ENCODE results near the gene PTPRK.

PTPRK gene

DNA sequence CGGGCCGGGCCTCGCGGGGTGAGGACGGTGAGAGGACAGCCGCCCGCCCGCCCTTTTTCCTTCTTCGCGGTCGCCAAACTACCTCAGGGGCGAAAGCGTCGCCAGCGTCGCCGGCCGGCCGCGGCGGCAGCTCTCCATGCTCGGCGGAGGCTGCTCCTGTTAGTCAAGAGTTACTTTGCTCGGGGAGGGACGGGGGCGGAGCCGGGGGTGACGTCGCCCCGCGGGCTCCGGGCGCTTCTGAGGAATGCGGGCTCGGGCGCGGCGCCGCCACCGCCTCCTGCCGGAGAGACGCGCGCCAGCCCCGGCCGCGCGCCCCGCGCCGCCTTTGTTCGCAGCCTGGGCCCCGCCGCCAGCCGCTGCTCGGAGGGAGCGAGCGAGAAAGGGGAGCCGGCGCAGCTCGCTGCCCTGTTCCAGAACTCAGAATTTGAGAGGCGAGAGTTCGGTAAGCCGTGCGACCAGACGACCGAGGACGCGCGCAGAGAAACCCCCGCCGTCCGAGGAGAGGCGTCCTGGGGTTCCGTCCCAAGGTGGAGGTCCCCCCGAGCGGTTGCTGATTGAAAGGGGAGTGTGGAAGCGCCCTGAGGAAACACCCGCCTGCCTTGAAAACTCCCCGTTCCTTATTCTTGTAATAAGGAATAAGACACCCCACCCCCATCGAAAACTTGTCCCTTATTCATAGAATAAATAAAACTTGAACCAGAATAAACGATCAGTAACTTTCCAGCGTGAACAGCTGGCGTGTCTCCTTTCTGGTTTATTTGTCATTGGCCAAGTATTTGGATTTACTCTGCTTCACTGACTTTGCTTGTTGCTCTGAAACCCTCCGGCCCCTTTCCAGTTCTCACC lies at the start of gene PTPRK:
Gene PTPRK (minus strand): TSS at position 164 of the 846 bp plus-strand sequence. CDS start 241 bp downstream, outside the sequence.
- H3K27ac ChIP-seq: peak within 1 kb of the TSS; percentile 75
- TF ChIP-seq, protein P1, sequence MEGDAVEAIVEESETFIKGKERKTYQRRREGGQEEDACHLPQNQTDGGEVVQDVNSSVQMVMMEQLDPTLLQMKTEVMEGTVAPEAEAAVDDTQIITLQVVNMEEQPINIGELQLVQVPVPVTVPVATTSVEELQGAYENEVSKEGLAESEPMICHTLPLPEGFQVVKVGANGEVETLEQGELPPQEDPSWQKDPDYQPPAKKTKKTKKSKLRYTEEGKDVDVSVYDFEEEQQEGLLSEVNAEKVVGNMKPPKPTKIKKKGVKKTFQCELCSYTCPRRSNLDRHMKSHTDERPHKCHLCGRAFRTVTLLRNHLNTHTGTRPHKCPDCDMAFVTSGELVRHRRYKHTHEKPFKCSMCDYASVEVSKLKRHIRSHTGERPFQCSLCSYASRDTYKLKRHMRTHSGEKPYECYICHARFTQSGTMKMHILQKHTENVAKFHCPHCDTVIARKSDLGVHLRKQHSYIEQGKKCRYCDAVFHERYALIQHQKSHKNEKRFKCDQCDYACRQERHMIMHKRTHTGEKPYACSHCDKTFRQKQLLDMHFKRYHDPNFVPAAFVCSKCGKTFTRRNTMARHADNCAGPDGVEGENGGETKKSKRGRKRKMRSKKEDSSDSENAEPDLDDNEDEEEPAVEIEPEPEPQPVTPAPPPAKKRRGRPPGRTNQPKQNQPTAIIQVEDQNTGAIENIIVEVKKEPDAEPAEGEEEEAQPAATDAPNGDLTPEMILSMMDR (IDR thresholded peaks at IDR 0.05): peak; percentile 82
- TF ChIP-seq ZFX (IDR thresholded peaks at IDR 0.05; ENCODE audit: borderline replicate concordance): no peak

DNA sequence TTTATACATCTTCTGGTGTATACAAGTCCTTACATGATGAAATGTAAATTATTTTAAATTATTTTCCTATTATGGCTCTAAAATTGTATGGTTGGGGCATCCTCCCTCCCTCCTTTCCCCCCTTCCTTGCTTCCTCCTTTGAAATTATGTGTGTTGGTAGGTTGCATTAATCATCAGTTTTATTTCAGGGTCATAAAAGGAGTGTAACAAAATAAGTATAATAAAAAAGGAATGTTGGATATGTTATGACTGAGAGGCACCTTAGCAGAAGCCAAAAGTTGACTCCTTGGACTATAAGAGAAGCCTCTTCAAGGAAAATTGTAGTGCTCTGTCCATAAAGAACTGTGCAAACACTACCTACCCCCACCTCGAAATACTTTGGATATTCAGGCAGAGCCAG lies 46.6 kb upstream of the PTPRK start:
- TF ChIP-seq ZFX (IDR thresholded peaks at IDR 0.05; ENCODE audit: borderline replicate concordance): no peak
- no peak overlapping the region for H3K27ac ChIP-seq

DNA sequence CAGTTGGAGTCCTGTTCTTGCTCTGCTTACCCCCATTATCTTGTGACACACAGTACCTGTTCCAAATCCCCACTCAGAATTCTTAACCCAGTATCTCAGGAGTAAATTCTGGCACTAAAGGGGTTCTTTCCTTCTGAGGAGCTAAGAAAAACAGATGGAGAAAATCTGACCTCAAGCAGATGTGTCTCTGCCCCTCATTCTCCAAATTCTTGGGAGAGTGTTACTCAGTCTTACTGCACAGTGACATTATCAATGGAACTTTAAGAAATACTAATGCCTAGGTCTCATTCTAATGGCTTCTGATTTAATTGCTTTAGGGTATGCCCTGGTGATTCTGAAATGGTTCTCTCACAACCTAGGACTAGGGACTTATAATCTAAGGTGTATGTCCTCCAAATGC lies 40.6 kb upstream of the PTPRK start:
- H3K27ac ChIP-seq: no peak overlapping the region
- no peak for TF ChIP-seq ZFX (IDR thresholded peaks at IDR 0.05; ENCODE audit: borderline replicate concordance)

DNA sequence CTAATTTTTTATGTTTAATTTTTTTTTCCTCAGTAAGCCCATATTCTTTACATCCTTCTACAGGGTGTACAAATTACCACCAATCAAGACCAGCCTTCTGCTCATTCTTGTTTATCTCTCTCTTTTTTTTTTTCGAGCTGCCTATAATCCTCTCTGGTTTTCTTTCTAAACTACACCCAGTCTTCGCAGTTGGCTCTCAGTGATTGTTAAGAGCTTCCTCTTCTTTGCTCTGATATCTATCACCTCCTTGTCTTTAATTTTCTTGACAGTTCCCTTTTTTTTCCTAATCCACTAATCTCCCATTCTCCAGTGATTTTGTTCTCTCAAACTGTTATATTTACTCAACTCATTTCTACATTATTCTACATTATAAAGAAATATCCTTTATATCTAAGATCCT lies 38.5 kb upstream of the PTPRK start:
- TF ChIP-seq ZFX (IDR thresholded peaks at IDR 0.05; ENCODE audit: borderline replicate concordance): no peak
- TF ChIP-seq, protein P1 (IDR thresholded peaks at IDR 0.05): no peak
- no peak overlapping the region for H3K27ac ChIP-seq

DNA sequence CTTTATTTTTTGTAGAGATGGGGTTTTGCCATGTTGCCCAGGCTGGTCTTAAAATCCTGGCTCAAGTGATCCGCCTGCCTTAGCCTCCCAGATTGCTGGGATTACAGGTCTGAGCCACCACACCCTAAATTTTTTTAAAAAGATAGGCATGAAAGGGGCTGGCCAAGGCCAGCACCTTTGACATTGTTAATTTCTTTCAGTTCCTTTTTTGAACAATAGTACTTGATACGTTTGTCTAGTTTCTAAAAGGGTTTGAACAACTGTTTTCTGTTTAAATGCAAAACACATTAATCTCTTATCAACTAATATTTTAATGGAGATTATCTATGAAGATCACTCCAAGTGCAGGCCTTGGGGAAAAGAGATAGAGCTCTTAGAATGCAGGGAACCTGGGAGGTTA lies 37.6 kb upstream of the PTPRK start:
- no peak overlapping the region for H3K27ac ChIP-seq
- TF ChIP-seq ZFX (IDR thresholded peaks at IDR 0.05; ENCODE audit: borderline replicate concordance): no peak
- TF ChIP-seq, protein P1 (IDR thresholded peaks at IDR 0.05): no peak

DNA sequence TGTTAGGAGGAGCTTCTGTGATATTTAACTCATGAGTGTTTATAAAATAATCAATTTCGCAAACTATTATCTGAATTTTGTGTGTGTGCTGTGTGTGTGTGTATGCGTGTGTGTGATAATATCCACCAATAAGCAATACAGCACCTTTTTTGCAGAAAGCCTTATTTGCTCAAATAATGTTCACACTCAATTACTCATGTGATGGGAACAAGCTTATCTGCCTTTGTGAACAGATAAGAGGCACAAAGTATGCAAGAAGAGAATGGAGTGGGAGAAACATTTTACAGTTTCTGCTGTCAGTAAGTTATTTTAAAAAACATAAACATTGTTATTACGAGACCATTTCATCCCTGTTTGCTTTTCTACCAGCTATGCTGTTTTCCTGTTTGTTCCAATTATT lies 36.7 kb upstream of the PTPRK start:
- TF ChIP-seq ZFX (IDR thresholded peaks at IDR 0.05; ENCODE audit: borderline replicate concordance): no peak
- TF ChIP-seq, protein P1 (IDR thresholded peaks at IDR 0.05): no peak
- no peak overlapping the region for H3K27ac ChIP-seq

DNA sequence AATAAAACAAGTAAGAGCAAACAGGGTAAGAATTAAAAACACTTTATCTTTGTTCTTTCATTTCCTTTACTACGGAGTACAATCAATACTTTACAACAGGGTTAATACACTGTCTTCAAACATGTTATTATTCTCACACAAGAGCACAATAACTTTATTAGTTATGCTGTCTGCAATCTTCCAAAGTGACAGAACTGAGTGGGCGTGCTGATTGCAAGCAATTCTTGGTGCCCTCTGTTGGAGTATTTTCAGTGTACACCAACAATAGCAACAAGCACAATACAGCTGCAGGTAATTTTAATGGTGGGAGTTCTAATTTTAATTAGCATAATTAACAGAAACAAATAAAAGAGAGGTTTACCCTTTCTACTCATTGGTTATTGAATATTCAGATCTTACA lies 33.9 kb upstream of the PTPRK start:
- TF ChIP-seq ZFX (IDR thresholded peaks at IDR 0.05; ENCODE audit: borderline replicate concordance): no peak
- TF ChIP-seq, protein P1 (IDR thresholded peaks at IDR 0.05): peak; percentile 14; the same call in 1 of the 2 replicates
- H3K27ac ChIP-seq: no peak overlapping the region

DNA sequence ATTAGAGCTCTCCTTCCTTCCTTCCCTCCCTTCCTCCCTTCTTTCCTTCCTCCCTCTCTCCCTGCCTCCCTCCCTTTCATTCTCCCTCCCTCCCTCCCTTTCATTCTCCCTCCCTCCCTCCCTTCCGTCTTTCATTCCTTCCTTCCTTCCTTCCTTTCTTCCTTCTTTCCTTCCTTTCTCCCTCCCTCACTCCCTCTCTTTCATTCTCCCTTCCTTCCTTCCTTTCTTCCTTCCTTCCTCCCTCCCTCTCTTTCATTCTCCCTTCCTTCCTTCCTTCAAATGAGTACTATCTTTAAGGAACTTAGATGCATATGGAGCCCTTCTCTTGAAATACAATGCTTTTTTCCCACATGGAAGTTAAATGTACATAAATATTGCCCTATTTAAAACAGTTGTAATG lies 20.9 kb upstream of the PTPRK start:
- no peak overlapping the region for H3K27ac ChIP-seq
- TF ChIP-seq ZFX (IDR thresholded peaks at IDR 0.05; ENCODE audit: borderline replicate concordance): no peak
- TF ChIP-seq, protein P1 (IDR thresholded peaks at IDR 0.05): no peak

Data from 22Rv1 (cell line).